ENCODE data around the gene TIMM29.

The TIMM29 gene

DNA sequence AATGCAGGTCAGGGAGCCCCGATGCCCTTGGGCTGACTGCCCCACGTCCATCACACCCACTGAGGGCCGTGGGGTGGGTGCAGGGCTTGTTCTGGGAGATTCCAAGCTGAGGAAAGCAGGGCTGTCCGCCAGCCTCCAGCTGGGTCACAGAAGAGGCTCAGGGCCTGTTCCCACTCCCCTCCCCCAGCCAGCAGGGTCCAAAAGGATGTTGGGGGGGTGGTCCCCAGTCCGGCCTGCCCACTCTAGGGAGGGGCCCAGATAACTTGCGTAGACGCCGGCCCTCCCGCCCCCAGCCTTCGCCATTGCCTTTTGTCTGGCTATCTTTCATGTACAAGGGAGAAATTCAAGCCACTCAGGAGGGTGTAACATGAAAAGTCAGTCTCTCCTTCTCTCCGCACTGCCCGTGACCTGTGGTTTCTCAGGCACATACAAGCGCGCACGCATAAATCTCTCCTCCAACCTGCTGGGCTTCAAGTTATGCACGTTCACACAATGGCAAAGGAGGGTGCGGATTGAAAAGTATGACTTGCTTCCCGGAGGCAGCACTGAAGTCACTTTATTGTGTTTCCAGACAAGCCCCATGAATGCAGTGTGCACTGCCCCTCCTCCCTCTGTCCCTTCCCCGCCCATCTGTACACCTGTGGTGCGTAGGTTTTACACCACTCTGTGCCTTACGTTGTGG lies 37.1 kb upstream of the TIMM29 start:
- no peaks in the 10 kb centered on the region for H3K36me3 ChIP-seq (ENCODE audit: control insufficient read depth in 5 of 5, insufficient read depth in 5 of 5, low read length in 5 of 5)
- H3K4me1 ChIP-seq (ENCODE audit: control insufficient read depth in 5 of 5, insufficient read depth in 5 of 5, low read length in 5 of 5): peaks cover 0 to 14% (median 7%) of the 10 kb centered on the region in 5 donors
- H3K9ac ChIP-seq (ENCODE audit: low read length in 5 of 5): peak overlapping the region in 1 of 5 donors; percentile 10
- H3K4me3 ChIP-seq (ENCODE audit: low read depth in 1 of 5, low read length in 5 of 5): no peak overlapping the region
- no peaks in the 10 kb centered on the region for H3K27me3 ChIP-seq (ENCODE audit: control insufficient read depth in 5 of 5, insufficient read depth in 4 of 5, low read length in 5 of 5)
- no peaks in the 10 kb centered on the region for H3K9me3 ChIP-seq (ENCODE audit: control insufficient read depth in 5 of 5, low read length in 5 of 5)
- H3K27ac ChIP-seq (ENCODE audit: low read depth, low read length): no peak overlapping the region

DNA sequence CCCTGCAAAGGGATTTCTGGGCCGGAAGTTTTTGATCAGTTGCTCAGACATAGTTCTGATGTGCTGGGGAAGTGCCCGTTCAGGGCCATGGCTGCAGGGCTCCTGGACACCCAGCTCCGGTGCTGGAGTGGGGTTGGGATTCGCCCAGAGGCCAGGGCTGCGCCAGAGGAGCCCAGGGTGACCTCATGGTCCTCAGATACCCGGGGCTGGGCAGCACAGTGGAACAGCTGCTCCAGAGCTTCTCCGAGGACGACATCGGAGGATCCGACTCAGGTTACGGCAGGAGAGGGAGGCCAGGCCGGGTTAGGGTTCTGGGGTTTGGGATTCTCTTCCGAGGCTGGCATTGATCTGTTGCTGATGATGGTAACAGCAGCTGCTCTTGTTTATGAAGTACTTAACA lies 36.4 kb upstream of the TIMM29 start:
- Histone ChIP-seq H3K36me3 (ENCODE audit: control insufficient read depth in 5 of 5, insufficient read depth in 5 of 5, low read length in 5 of 5) (no peaks in the 10 kb centered on the region), H3K9me3 (ENCODE audit: control insufficient read depth in 5 of 5, low read length in 5 of 5) (no peaks in the 10 kb centered on the region), H3K4me1 (ENCODE audit: control insufficient read depth in 5 of 5, insufficient read depth in 5 of 5, low read length in 5 of 5) (peaks cover 0 to 21% (median 7%) of the 10 kb centered on the region in 5 donors), H3K27ac (ENCODE audit: low read depth, low read length) (no peak overlapping the region), H3K27me3 (ENCODE audit: control insufficient read depth in 5 of 5, insufficient read depth in 4 of 5, low read length in 5 of 5) (no peaks in the 10 kb centered on the region), H3K4me3 (ENCODE audit: low read depth in 1 of 5, low read length in 5 of 5) (no peak overlapping the region), H3K9ac (ENCODE audit: low read length in 5 of 5) (no peak overlapping the region)

DNA sequence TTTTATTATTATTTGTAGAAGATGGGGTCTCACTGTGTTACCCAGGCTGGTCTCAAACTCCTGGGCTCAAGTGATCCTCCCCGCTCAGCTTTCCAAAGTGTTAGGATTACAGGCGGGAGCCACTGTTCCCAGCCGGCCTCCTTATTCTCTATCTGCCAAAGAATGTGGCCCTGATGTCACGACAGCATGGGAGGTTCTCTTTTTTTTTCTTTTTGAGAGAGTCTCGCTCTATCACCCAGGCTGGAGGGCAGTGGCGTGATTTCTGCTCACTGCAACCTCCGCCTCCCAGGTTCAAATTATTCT lies 33.7 kb upstream of the TIMM29 start:
- H3K36me3 ChIP-seq (ENCODE audit: control insufficient read depth in 5 of 5, insufficient read depth in 5 of 5, low read length in 5 of 5): no peaks in the 10 kb centered on the region
- H3K9me3 ChIP-seq (ENCODE audit: control insufficient read depth in 5 of 5, low read length in 5 of 5): no peaks in the 10 kb centered on the region
- H3K27ac ChIP-seq (ENCODE audit: low read depth, low read length): no peak overlapping the region
- H3K9ac ChIP-seq (ENCODE audit: low read length in 5 of 5): no peak overlapping the region
- peaks cover 0 to 29% (median 11%) of the 10 kb centered on the region in 5 donors for H3K4me1 ChIP-seq (ENCODE audit: control insufficient read depth in 5 of 5, insufficient read depth in 5 of 5, low read length in 5 of 5)
- H3K4me3 ChIP-seq (ENCODE audit: low read depth in 1 of 5, low read length in 5 of 5): no peak overlapping the region
- no peaks in the 10 kb centered on the region for H3K27me3 ChIP-seq (ENCODE audit: control insufficient read depth in 5 of 5, insufficient read depth in 4 of 5, low read length in 5 of 5)

DNA sequence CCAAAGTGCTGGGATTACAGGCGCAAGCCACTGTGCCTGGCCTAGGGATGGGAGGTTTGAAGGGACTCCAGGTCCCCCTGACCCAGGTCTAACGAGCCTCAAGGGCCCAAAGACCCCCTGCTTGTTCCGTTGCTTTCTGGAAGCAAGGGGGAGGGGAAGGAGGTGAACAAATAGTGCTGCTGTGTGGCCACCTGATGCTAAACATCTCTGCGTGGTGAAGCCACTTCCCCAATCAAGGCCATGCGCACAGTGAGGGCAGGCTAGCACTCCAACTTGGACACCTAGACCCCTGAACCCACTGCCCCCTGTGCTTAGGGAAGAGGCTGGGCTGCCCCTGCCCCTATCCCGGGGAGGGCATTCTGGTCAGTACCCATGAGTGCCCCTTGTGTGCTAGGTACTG lies 33.2 kb upstream of the TIMM29 start:
- Histone ChIP-seq H3K27ac (ENCODE audit: low read depth, low read length) (no peak overlapping the region), H3K27me3 (ENCODE audit: control insufficient read depth in 5 of 5, insufficient read depth in 4 of 5, low read length in 5 of 5) (no peaks in the 10 kb centered on the region), H3K4me1 (ENCODE audit: control insufficient read depth in 5 of 5, insufficient read depth in 5 of 5, low read length in 5 of 5) (peaks cover 0 to 29% (median 11%) of the 10 kb centered on the region in 5 donors), H3K36me3 (ENCODE audit: control insufficient read depth in 5 of 5, insufficient read depth in 5 of 5, low read length in 5 of 5) (no peaks in the 10 kb centered on the region), H3K9me3 (ENCODE audit: control insufficient read depth in 5 of 5, low read length in 5 of 5) (no peaks in the 10 kb centered on the region), H3K9ac (ENCODE audit: low read length in 5 of 5) (no peak overlapping the region), H3K4me3 (ENCODE audit: low read depth in 1 of 5, low read length in 5 of 5) (no peak overlapping the region)

DNA sequence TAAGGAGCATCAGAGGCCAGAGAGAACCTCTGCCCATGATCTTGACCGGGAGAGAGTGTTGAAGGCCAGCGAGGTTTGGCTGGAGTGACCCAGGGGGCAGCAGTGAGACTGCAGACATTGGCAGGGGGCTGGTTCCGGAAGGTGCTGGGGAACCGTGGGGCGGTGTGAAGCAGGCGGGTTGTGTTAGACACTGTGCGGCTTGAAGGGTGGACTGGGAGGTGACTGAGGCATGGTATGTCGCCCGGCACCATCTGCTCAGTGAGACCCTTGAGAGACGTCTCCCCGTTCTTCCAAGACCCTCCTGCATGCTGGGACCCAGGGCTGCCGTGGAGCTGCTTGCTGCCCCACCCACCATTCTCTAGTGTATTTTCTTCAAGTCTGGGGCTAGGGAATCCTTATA lies 32.7 kb upstream of the TIMM29 start:
- no peak overlapping the region for H3K9ac ChIP-seq (ENCODE audit: low read length in 5 of 5)
- no peaks in the 10 kb centered on the region for H3K36me3 ChIP-seq (ENCODE audit: control insufficient read depth in 5 of 5, insufficient read depth in 5 of 5, low read length in 5 of 5)

DNA sequence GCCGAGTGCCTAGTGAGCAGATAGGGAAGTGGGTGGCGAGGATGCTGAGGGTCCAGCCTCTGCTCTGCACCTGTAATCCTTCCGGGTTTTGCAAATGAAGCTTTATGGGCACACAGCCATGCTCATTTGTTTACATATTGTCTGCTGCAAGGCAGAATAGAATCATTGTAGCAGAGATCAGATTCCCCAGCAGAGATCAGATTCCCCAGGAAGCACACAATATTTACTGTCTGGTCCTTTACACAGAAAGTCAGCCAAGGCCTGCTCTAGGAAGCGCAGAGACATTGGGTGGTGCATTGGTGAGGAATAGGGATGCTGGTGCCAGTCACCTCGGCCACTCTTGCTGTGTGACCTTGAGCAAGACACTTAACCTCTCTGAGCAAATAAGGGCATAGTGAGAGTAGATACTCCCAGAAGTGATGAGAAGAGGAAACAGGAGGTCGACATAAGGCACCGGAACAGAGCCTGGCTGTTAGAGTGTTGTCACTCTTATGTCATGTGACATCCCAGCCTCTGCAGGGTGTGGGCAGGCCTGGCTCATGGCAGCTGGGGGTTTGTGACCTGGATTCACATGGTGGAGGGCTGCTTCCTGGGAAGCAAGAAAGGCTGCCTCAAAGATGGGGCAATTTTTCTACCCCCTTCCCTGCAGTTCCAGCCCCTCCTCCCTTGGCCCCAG lies 31.6 kb upstream of the TIMM29 start:
- H3K4me3 ChIP-seq (ENCODE audit: low read depth in 1 of 5, low read length in 5 of 5): no peak overlapping the region
- no peaks in the 10 kb centered on the region for H3K9me3 ChIP-seq (ENCODE audit: control insufficient read depth in 5 of 5, low read length in 5 of 5)
- peaks cover 0 to 24% (median 10%) of the 10 kb centered on the region in 5 donors for H3K4me1 ChIP-seq (ENCODE audit: control insufficient read depth in 5 of 5, insufficient read depth in 5 of 5, low read length in 5 of 5)
- H3K27ac ChIP-seq (ENCODE audit: low read depth, low read length): no peak overlapping the region
- H3K27me3 ChIP-seq (ENCODE audit: control insufficient read depth in 5 of 5, insufficient read depth in 4 of 5, low read length in 5 of 5): no peaks in the 10 kb centered on the region
- no peaks in the 10 kb centered on the region for H3K36me3 ChIP-seq (ENCODE audit: control insufficient read depth in 5 of 5, insufficient read depth in 5 of 5, low read length in 5 of 5)
- H3K9ac ChIP-seq (ENCODE audit: low read length in 5 of 5): peak overlapping the region in 1 of 5 donors; percentile 14

More for the DNA sequence above, 32.7 kb upstream of the TIMM29 start:
- Histone ChIP-seq H3K4me3 (ENCODE audit: low read depth in 1 of 5, low read length in 5 of 5) (no peak overlapping the region), H3K9me3 (ENCODE audit: control insufficient read depth in 5 of 5, low read length in 5 of 5) (no peaks in the 10 kb centered on the region), H3K27ac (ENCODE audit: low read depth, low read length) (no peak overlapping the region), H3K27me3 (ENCODE audit: control insufficient read depth in 5 of 5, insufficient read depth in 4 of 5, low read length in 5 of 5) (no peaks in the 10 kb centered on the region), H3K4me1 (ENCODE audit: control insufficient read depth in 5 of 5, insufficient read depth in 5 of 5, low read length in 5 of 5) (peaks cover 0 to 27% (median 11%) of the 10 kb centered on the region in 5 donors)

DNA sequence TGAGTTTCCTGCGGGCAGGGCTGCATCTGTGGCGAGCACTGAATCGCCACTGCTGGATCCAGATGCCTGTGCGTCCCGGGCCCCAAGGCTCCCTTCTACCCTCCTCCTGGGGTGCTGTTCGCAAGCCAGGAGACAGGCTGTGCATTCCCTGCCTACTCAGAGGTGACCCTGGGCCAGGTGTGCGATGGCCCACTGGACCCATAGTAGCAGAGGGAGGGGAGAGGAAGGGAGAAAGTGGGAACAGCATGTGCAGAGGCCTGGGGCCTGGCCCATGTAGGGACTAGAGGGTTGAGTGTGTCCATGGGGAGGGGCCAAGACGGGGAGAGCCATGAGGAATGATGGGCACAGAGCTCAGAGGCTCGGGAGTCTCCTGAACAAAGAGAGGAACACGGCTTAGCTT lies 30.0 kb upstream of the TIMM29 start:
- Histone ChIP-seq H3K4me3 (ENCODE audit: low read depth in 1 of 5, low read length in 5 of 5) (no peak overlapping the region), H3K27me3 (ENCODE audit: control insufficient read depth in 5 of 5, insufficient read depth in 4 of 5, low read length in 5 of 5) (no peaks in the 10 kb centered on the region), H3K36me3 (ENCODE audit: control insufficient read depth in 5 of 5, insufficient read depth in 5 of 5, low read length in 5 of 5) (no peaks in the 10 kb centered on the region), H3K4me1 (ENCODE audit: control insufficient read depth in 5 of 5, insufficient read depth in 5 of 5, low read length in 5 of 5) (peaks cover 0 to 24% (median 10%) of the 10 kb centered on the region in 5 donors), H3K27ac (ENCODE audit: low read depth, low read length) (no peak overlapping the region), H3K9ac (ENCODE audit: low read length in 5 of 5) (no peak overlapping the region), H3K9me3 (ENCODE audit: control insufficient read depth in 5 of 5, low read length in 5 of 5) (no peaks in the 10 kb centered on the region)

DNA sequence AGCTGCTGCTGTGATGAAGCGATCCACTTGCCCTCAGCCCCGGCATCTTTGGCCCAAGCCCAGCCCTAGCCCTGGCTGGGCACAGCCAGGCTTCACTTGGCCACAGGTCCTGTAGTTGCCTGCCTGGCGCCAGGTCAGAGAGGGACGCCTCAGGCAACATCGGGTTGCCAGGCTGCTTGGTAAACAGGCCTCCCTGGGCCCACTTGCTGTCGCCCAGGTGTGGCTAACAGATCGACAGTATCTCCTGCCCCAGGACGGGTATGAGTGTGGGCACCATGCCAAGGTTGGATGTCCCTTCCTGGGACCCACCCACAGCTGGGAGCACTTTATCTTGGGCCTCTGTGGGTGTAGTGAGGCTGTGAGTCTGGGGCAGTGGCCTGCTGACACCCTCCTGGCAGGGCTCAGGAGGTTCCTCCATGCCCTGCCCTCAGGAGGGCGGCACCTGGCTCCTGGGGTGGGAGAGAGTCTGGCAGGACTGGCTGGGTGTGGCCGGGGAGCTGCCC lies 29.4 kb upstream of the TIMM29 start:
- Histone ChIP-seq H3K27ac (ENCODE audit: low read depth, low read length) (no peak overlapping the region), H3K4me1 (ENCODE audit: control insufficient read depth in 5 of 5, insufficient read depth in 5 of 5, low read length in 5 of 5) (peaks cover 0 to 24% (median 10%) of the 10 kb centered on the region in 5 donors), H3K36me3 (ENCODE audit: control insufficient read depth in 5 of 5, insufficient read depth in 5 of 5, low read length in 5 of 5) (no peaks in the 10 kb centered on the region), H3K9me3 (ENCODE audit: control insufficient read depth in 5 of 5, low read length in 5 of 5) (no peaks in the 10 kb centered on the region), H3K27me3 (ENCODE audit: control insufficient read depth in 5 of 5, insufficient read depth in 4 of 5, low read length in 5 of 5) (no peaks in the 10 kb centered on the region), H3K9ac (ENCODE audit: low read length in 5 of 5) (peak overlapping the region in 1 of 5 donors; percentile 26), H3K4me3 (ENCODE audit: low read depth in 1 of 5, low read length in 5 of 5) (no peak overlapping the region)

DNA sequence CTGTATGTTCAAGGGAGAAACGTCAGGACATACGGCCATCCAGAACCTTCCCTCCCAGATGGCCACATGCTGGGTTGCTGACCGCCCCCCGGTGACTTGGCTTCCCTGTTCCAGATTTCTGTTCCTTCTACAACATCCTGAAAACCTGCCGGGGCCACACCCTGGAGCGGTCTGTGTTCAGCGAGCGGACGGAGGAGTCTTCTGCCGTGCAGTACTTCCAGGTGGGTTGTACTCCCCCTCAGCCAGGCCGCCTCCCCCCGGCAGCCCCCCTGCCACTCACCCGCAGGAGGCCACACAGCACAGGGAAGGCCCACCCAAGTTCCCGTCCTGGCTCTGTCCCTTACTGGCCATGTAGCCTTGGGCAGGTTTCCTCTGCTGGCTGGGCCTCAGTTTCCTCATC lies 20.7 kb upstream of the TIMM29 start:
- no peak overlapping the region for H3K4me3 ChIP-seq (ENCODE audit: low read depth in 1 of 5, low read length in 5 of 5)
- no peak overlapping the region for H3K9ac ChIP-seq (ENCODE audit: low read length in 5 of 5)
- no peak overlapping the region for H3K27ac ChIP-seq (ENCODE audit: low read depth, low read length)
- H3K36me3 ChIP-seq (ENCODE audit: control insufficient read depth in 5 of 5, insufficient read depth in 5 of 5, low read length in 5 of 5): peaks cover 0 to 55% (median 39%) of the 10 kb centered on the region in 5 donors
- no peaks in the 10 kb centered on the region for H3K27me3 ChIP-seq (ENCODE audit: control insufficient read depth in 5 of 5, insufficient read depth in 4 of 5, low read length in 5 of 5)
- H3K9me3 ChIP-seq (ENCODE audit: control insufficient read depth in 5 of 5, low read length in 5 of 5): no peaks in the 10 kb centered on the region
- H3K4me1 ChIP-seq (ENCODE audit: control insufficient read depth in 5 of 5, insufficient read depth in 5 of 5, low read length in 5 of 5): no peaks in the 10 kb centered on the region

DNA sequence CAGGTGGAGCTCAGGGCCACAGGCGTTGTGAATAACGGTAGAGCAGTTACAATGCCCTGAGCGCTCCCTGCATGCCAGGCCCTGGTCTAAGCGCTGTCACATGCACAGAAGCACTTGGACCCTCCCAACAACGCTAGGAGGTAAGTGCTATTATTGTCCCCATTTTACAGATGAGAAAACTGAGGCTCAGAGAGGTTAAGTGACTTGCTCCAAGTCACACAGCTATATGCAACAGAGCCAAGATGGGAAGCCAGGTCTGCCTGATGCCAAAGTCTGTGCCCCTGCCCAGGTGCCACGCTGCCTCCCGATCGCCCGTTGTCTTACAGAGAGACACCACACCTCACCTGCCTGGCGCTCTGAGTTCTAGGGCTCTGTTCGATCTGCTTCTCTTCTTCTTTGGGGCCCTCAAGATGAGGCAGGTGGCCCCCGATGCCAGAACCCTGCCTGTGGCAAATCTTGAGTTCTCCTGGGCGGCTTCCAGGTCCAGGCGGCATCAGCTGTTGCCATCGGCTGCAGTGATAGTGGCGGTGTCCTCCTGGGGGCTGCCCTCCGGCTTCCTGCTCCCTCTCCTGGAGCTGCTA lies 20.1 kb upstream of the TIMM29 start:
- H3K27me3 ChIP-seq (ENCODE audit: control insufficient read depth in 5 of 5, insufficient read depth in 4 of 5, low read length in 5 of 5): no peaks in the 10 kb centered on the region
- H3K27ac ChIP-seq (ENCODE audit: low read depth, low read length): no peak overlapping the region
- no peak overlapping the region for H3K4me3 ChIP-seq (ENCODE audit: low read depth in 1 of 5, low read length in 5 of 5)
- H3K4me1 ChIP-seq (ENCODE audit: control insufficient read depth in 5 of 5, insufficient read depth in 5 of 5, low read length in 5 of 5): no peaks in the 10 kb centered on the region
- no peak overlapping the region for H3K9ac ChIP-seq (ENCODE audit: low read length in 5 of 5)
- H3K36me3 ChIP-seq (ENCODE audit: control insufficient read depth in 5 of 5, insufficient read depth in 5 of 5, low read length in 5 of 5): peaks cover 0 to 56% (median 39%) of the 10 kb centered on the region in 5 donors
- no peaks in the 10 kb centered on the region for H3K9me3 ChIP-seq (ENCODE audit: control insufficient read depth in 5 of 5, low read length in 5 of 5)

Data from subcutaneous abdominal adipose tissue (tissue), 5 donors.